PC-9 (cell line): Measurements from ENCODE around the gene BAIAP3. TPM values are rescaled to one million over a fixed set of nuclear protein-coding genes. Genes with fewer than 3 reads are reported as not detected.

ENCODE experiments used
- BruUV-seq: library from RNA; stranded (reverse); fragments of 400-500 nt; replicated peaks from 2 replicates; lab custom pipeline; 2021; lab: Mats Ljungman, UMichigan
- CTCF ChIA-PET: fragments of 300-600 bp; sonication (Branson Sonifier 250); formaldehyde crosslinking; loops from one replicate; lab custom pipeline; 2022; ENCODE audit warnings: antibody characterized with exemption; lab: Charles Lee
- POLR2A ChIA-PET: fragments of 300-600 bp; sonication (Branson Sonifier 250); formaldehyde crosslinking; loops from one replicate; lab custom pipeline; 2022; ENCODE audit warnings: antibody characterized with exemption; ENCODE audit not compliant: unreplicated experiment; lab: Charles Lee
- DNase-seq, 2 experiments: peaks; one replicate each; pipeline versions ENCODE4 v3.0.0 to v3.0.0-alpha.2; 2015 to 2022; ENCODE audit warnings: mixed read lengths in 1 of 2
- H2AFZ ChIP-seq: fragments of 200-600 bp; sonication (generic); 2 replicates; pipeline ENCODE4 v1.8.1; 2017; ENCODE audit warnings: antibody characterized with exemption
- H3F3A ChIP-seq: fragments of 200-600 bp; sonication (generic); 2 replicates; pipeline ENCODE4 v1.8.1; 2017; ENCODE audit warnings: antibody characterized with exemption, mild to moderate bottlenecking, low read depth; ENCODE audit not compliant: insufficient read depth
- H3K27ac ChIP-seq: fragments of 200-600 bp; sonication (generic); 2 replicates; pipeline ENCODE4 v1.6.1; 2016; ENCODE audit warnings: mixed run types
- H3K27me3 ChIP-seq: fragments of 200-600 bp; sonication (generic); 2 replicates; pipeline ENCODE4 v1.6.1; 2016; ENCODE audit warnings: low read depth, mixed run types; ENCODE audit not compliant: insufficient read depth
- H3K36me3 ChIP-seq: fragments of 200-600 bp; sonication (generic); 2 replicates; pipeline ENCODE4 v1.6.1; 2016; ENCODE audit warnings: low read depth, mixed run types
- H3K4me1 ChIP-seq: fragments of 200-600 bp; sonication (generic); replicated peaks from 2 replicates; pipeline ENCODE4 v1.6.1; 2016; ENCODE audit warnings: mixed run types; ENCODE audit not compliant: insufficient read depth
- H3K4me2 ChIP-seq: fragments of 200-600 bp; sonication (generic); 2 replicates; pipeline ENCODE4 v1.6.1; 2017; ENCODE audit warnings: mixed run types
- H3K4me3 ChIP-seq: fragments of 200-600 bp; sonication (generic); 2 replicates; pipeline ENCODE4 v1.6.1; 2016; ENCODE audit warnings: mixed run types
- H3K79me2 ChIP-seq: fragments of 200-600 bp; sonication (generic); 2 replicates; pipeline ENCODE4 v1.6.1; 2017; ENCODE audit warnings: low read depth, mixed run types
- H3K9me2 ChIP-seq: fragments of 200-600 bp; sonication (generic); 2 replicates; pipeline ENCODE4 v1.8.1; 2017; ENCODE audit warnings: mild to moderate bottlenecking; ENCODE audit not compliant: insufficient read depth
- H3K9me3 ChIP-seq: fragments of 200-600 bp; sonication (generic); 2 replicates; pipeline ENCODE4 v1.8.1; 2016; ENCODE audit warnings: low read depth; ENCODE audit not compliant: insufficient read depth
- H4K20me1 ChIP-seq: fragments of 200-600 bp; sonication (generic); 2 replicates; pipeline ENCODE4 v1.8.1; 2017; ENCODE audit not compliant: insufficient read depth
- CTCF ChIP-seq: fragments of 200-600 bp; sonication (generic); conservative IDR thresholded peaks from 2 replicates; pipeline ENCODE4 v1.6.1; 2017; ENCODE audit warnings: mixed run types, antibody characterized with exemption, mild to moderate bottlenecking, moderate library complexity
- EZH2 ChIP-seq: fragments of 200-600 bp; sonication (generic); IDR thresholded peaks from 2 replicates; pipeline ENCODE4 v1.8.0; 2017; ENCODE audit warnings: antibody characterized with exemption, low read depth
- intact Hi-C: fragments of 100-400 bp; cut with micrococcal nuclease; formaldehyde crosslinking; loops from one replicate; pipeline ENCODE4 v1.10.0; 2022; ENCODE audit not compliant: unreplicated experiment
- total RNA-seq: library from RNA; stranded (reverse); gene quantifications from 2 replicates; pipeline ENCODE4 v1.2.3, GENCODE V29; 2021

BAIAP3 gene
- total RNA-seq, 1 experiment from 2014 or later = 35.0 TPM

GRCh38 chr16:1299868-1300203 lies 33.6 kb upstream of the BAIAP3 start:
- Histone ChIP-seq H3K9me2 (no peaks in the 10 kb centered on the region), H3K4me3 (no peak overlapping the region), H3K36me3 (no peaks in the 10 kb centered on the region), H4K20me1 (no peaks in the 10 kb centered on the region), H3K27me3 (no peaks in the 10 kb centered on the region), H3K4me1 (peaks cover 51% of the 10 kb centered on the region), H3K4me2 (no peak overlapping the region), H3K27ac (no peak overlapping the region), H2AFZ (no peak overlapping the region), H3F3A (peaks cover 52% of the 10 kb centered on the region), H3K79me2 (no peaks in the 10 kb centered on the region), H3K9me3 (no peaks in the 10 kb centered on the region)
- ChIA-PET POLR2A (no interaction called here), CTCF (no interaction called here)
- intact Hi-C loops = loop anchor here (10.0 kb wide), 1 partner anchor 115 kb away; the partner anchor contains the start of gene UNKL
- TF ChIP-seq CTCF (no peak), EZH2 (no peak)
- BruUV-seq = no TSS peak
- DNase-seq = no peak

GRCh38 chr16:1300664-1301476 lies 32.6 kb upstream of the BAIAP3 start:
- no TSS peak for BruUV-seq
- H3K27ac ChIP-seq = no peak overlapping the region
- ChIA-PET CTCF (interaction anchor here (1.1 kb wide), 1 partner anchor 42 kb away, joined by 5 read pairs; no protein-coding TSS in a partner anchor), POLR2A (interaction anchor here (0.6 kb wide), 1 partner anchor 8 kb away, joined by 3 read pairs; the partner anchor contains the start of gene UBE2I)
- no peaks in the 10 kb centered on the region for H3K36me3 ChIP-seq
- H3K9me3 ChIP-seq = no peaks in the 10 kb centered on the region
- no peaks in the 10 kb centered on the region for H3K27me3 ChIP-seq
- no peaks in the 10 kb centered on the region for H3K9me2 ChIP-seq
- H3K4me3 ChIP-seq = no peak overlapping the region
- no peaks in the 10 kb centered on the region for H3K79me2 ChIP-seq
- H2AFZ ChIP-seq = no peak overlapping the region
- intact Hi-C loops = loop anchor here (10.0 kb wide), 1 partner anchor 114 kb away; the partner anchor contains the start of gene UNKL
- no peaks in the 10 kb centered on the region for H4K20me1 ChIP-seq
- peaks cover 50% of the 10 kb centered on the region for H3F3A ChIP-seq
- peaks cover 56% of the 10 kb centered on the region for H3K4me1 ChIP-seq
- no peak overlapping the region for H3K4me2 ChIP-seq
- DNase-seq = peak in 1 of 2 experiments; percentile 75
- TF ChIP-seq EZH2 (no peak), CTCF (peak; percentile 71)

GRCh38 chr16:1301562-1301961 lies 31.9 kb upstream of the BAIAP3 start:
- DNase-seq = no peak
- POLR2A ChIA-PET = interaction anchor here (0.6 kb wide), 1 partner anchor 8 kb away, joined by 3 read pairs; the partner anchor contains the start of gene UBE2I
- Histone ChIP-seq H3K27me3 (no peaks in the 10 kb centered on the region), H3K79me2 (no peaks in the 10 kb centered on the region), H3K9me3 (no peaks in the 10 kb centered on the region), H3K36me3 (no peaks in the 10 kb centered on the region), H3K27ac (0 out of 2 replicates have a peak overlapping the region, but pooled peaks have one; percentile 87), H3K4me1 (peaks cover 52% of the 10 kb centered on the region), H3F3A (peaks cover 46% of the 10 kb centered on the region), H4K20me1 (no peaks in the 10 kb centered on the region), H3K4me2 (no peak overlapping the region), H3K4me3 (no peak overlapping the region), H2AFZ (no peak overlapping the region), H3K9me2 (no peaks in the 10 kb centered on the region)
- CTCF ChIA-PET = interaction anchor here (1.1 kb wide), 1 partner anchor 41 kb away, joined by 5 read pairs; no protein-coding TSS in a partner anchor
- no TSS peak for BruUV-seq
- TF ChIP-seq EZH2 (no peak), CTCF (no peak)
- intact Hi-C loops = loop anchor here (10.0 kb wide), 1 partner anchor 113 kb away; the partner anchor contains the start of gene UNKL
